Activated B cell treated with CpG ODN at 0.5 μM for 24 hours (primary cell): ENCODE results near the gene APBB1IP. TPM values are rescaled to one million over a fixed set of nuclear protein-coding genes. Genes with fewer than 3 reads are reported as not detected.
A peak's percentile ranks its signal among the peaks of the same experiment; 100 is the strongest.
"Not testable (repeated sequence)": the region's sequence is repeated elsewhere in the genome, so short reads cannot be mapped to it uniquely, and the experiment has no call there.

Source experiments
- ATAC-seq: fragments of 200-7000 bp; cut with Tn5 transposase; one replicate; pipeline ENCODE4 v1.10.0; 2021; ENCODE audit warnings: low read depth, mild to moderate bottlenecking, moderate library complexity
- CTCF ChIA-PET: fragments of 350-600 bp; sonication (Branson Sonifier 250); formaldehyde crosslinking; loops from one replicate; lab custom pipeline; 2021; ENCODE audit warnings: antibody characterized with exemption; lab: Charles Lee
- POLR2A ChIA-PET: fragments of 350-600 bp; sonication (Branson Sonifier 250); formaldehyde crosslinking; loops from one replicate; lab custom pipeline; 2021; ENCODE audit warnings: antibody characterized with exemption; lab: Charles Lee
- DNase-seq: peaks from one replicate; pipeline ENCODE4 v3.0.0; 2022
- H3K27ac Mint-ChIP-seq: one replicate; pipeline ENCODE4 v1.8.0; 2020; ENCODE audit warnings: mixed read lengths
- H3K27me3 Mint-ChIP-seq: one replicate; pipeline ENCODE4 v1.8.0; 2021; ENCODE audit warnings: mixed read lengths
- H3K36me3 Mint-ChIP-seq: one replicate; pipeline ENCODE4 v1.8.0; 2021; ENCODE audit warnings: low read depth, mixed read lengths
- H3K4me1 Mint-ChIP-seq: one replicate; pipeline ENCODE4 v1.8.0; 2021; ENCODE audit warnings: mixed read lengths
- H3K4me3 Mint-ChIP-seq: one replicate; pipeline ENCODE4 v1.8.0; 2020; ENCODE audit warnings: mild to moderate bottlenecking, mixed read lengths
- H3K9me3 Mint-ChIP-seq: one replicate; pipeline ENCODE4 v1.8.0; 2020; ENCODE audit warnings: mixed read lengths
- CTCF ChIP-seq: fragments of 200-600 bp; IDR thresholded peaks from one replicate; pipeline ENCODE4 v1.8.0; 2022; ENCODE audit warnings: antibody characterized with exemption, mild to moderate bottlenecking
- intact Hi-C: fragments of 100-400 bp; cut with micrococcal nuclease; formaldehyde crosslinking; loops from one replicate; pipeline ENCODE4 v1.15.1; 2024
- total RNA-seq: library from RNA; stranded (reverse); gene quantifications from 2 replicates; pipeline ENCODE4 v1.2.3, GENCODE V29; 2022

APBB1IP gene
- total RNA-seq, 1 donor from 2014 or later, result 85.5 TPM

GRCh38 chr10:26494018-26494417 is 55.9 kb downstream of the APBB1IP start:
- POLR2A ChIA-PET, result no interaction called here
- CTCF ChIA-PET, result interaction anchor here (0.5 to 0.9 kb wide), 2 partner anchors 10 to 100 kb away, joined by 3 read pairs; no protein-coding TSS in a partner anchor
- intact Hi-C loops, result no loop called here
- Mint-ChIP-seq H3K9me3 (peaks cover 2% of the 10 kb centered on the region), H3K27ac (no peak overlapping the region), H3K27me3 (no peaks in the 10 kb centered on the region), H3K4me1 (peaks cover 10% of the 10 kb centered on the region), H3K36me3 (peaks cover 66% of the 10 kb centered on the region), H3K4me3 (no peak overlapping the region)
- TF ChIP-seq CTCF, result no peak
- ATAC-seq, result peak; percentile 14
- no peak for DNase-seq

DNA sequence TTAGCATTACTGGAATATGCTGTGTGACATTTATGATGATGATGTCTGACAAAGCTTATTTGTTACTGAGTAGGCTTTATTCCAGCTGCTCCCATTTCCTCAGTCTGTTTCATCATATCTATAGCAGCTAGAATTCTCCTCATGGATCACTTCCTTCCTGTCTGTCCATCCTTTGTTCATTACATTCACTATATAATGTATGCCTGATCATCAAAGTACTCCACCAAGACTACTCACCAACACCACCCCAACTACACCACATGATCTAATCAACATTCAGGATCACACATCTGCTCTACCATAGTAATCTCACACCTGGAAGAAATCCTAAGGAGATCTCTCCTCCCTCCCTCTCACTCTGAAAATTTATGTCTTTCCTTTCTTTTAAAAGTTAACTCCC is 61.3 kb downstream of the APBB1IP start:
- POLR2A ChIA-PET, result no interaction called here
- H3K4me1 Mint-ChIP-seq, result no peaks in the 10 kb centered on the region
- no peak overlapping the region for H3K4me3 Mint-ChIP-seq

DNA sequence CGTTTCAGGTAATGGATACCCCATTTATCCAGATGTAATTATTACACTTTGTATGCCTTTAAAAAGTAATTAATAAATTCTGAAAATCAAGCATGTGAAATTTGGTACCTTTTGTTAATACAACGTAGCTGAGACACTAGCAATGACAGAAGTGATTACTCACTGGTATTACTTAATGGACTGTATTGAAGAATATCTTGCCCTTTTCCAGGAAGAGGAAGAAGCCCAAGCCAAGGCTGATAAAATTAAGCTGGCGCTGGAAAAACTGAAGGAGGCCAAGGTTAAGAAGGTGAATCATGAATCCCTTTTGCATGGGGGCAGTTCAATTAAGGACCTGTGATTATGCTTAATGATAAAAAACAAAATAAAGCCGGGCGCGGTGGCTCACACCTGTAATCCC is 64.8 kb downstream of the APBB1IP start:
- DNase-seq (no peak), ATAC-seq (no peak)
- ChIA-PET CTCF (interaction anchor here (0.7 to 3.2 kb wide), 6 partner anchors 22 to 168 kb away, joined by 3 to 22 read pairs (median 4); no protein-coding TSS in a partner anchor), POLR2A (interaction anchor here (1.0 kb wide), 1 partner anchor 64 kb away, joined by 3 read pairs; no protein-coding TSS in a partner anchor)
- Mint-ChIP-seq H3K4me3 (no peak overlapping the region), H3K27ac (no peak overlapping the region), H3K4me1 (peaks cover 11% of the 10 kb centered on the region), H3K27me3 (no peaks in the 10 kb centered on the region), H3K9me3 (no peaks in the 10 kb centered on the region), H3K36me3 (peaks cover 86% of the 10 kb centered on the region)
- intact Hi-C loops, result loop anchor here (5.0 kb wide), 1 partner anchor 39 kb away; no protein-coding TSS in a partner anchor
- TF ChIP-seq CTCF, result no peak

More for the DNA sequence above, 61.3 kb downstream of the APBB1IP start:
- intact Hi-C loops, result no loop called here
- peak overlapping the region; percentile 4 for H3K27ac Mint-ChIP-seq
- H3K27me3 Mint-ChIP-seq, result no peaks in the 10 kb centered on the region
- CTCF ChIA-PET, result no interaction called here
- no peak for TF ChIP-seq CTCF
- no peak for DNase-seq
- H3K36me3 Mint-ChIP-seq, result peaks cover 86% of the 10 kb centered on the region
- no peak for ATAC-seq
- no peaks in the 10 kb centered on the region for H3K9me3 Mint-ChIP-seq

- Mint-ChIP-seq H3K4me3 (no peak overlapping the region), H3K27me3 (no peaks in the 10 kb centered on the region), H3K36me3 (peaks cover 84% of the 10 kb centered on the region), H3K4me1 (peaks cover 11% of the 10 kb centered on the region), H3K27ac (peak overlapping the region; percentile 50), H3K9me3 (no peaks in the 10 kb centered on the region)
- no peak for DNase-seq
- ChIA-PET CTCF (interaction anchor here (0.7 to 3.2 kb wide), 12 partner anchors 9 to 168 kb away, joined by 3 to 22 read pairs (median 3); no protein-coding TSS in a partner anchor), POLR2A (interaction anchor here (0.6 to 1.0 kb wide), 2 partner anchors 62 to 65 kb away, joined by 3 to 4 read pairs; no protein-coding TSS in a partner anchor)
- ATAC-seq, result no peak
- intact Hi-C loops, result loop anchor here (1.0 to 5.0 kb wide), 2 partner anchors 38 to 169 kb away; no protein-coding TSS in a partner anchor
- TF ChIP-seq CTCF, result no peak
These were observed 65.8 kb downstream of the APBB1IP start for GRCh38 chr10:26503911-26504310.

DNA sequence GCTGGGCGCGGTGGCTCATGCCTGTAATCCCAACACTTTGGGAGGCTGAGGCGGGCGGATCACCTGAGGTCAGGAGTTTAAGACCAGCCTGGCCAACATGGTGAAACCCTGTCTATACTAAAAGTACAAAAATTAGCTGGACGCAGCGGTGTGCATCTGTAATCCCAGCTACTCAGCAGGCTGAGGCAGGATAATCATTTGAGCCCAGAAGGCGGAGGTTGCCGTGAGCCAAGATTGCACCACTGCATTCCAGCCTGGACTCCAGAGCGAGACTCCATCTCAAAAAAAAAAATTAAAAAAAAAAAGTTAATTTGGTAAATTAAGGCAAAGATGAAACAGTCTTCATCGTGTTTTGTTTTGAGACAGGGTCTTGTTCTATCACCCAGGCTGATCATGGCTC is 66.3 kb downstream of the APBB1IP start:
- not testable (repeated sequence) for H3K9me3 Mint-ChIP-seq, DNase-seq, H3K27ac Mint-ChIP-seq, H3K27me3 Mint-ChIP-seq, ATAC-seq, H3K4me3 Mint-ChIP-seq
- H3K4me1 Mint-ChIP-seq, result peaks cover 11% of the 10 kb centered on the region
- H3K36me3 Mint-ChIP-seq, result peaks cover 88% of the 10 kb centered on the region
- intact Hi-C loops, result loop anchor here (1.0 to 5.0 kb wide), 2 partner anchors 38 to 169 kb away; no protein-coding TSS in a partner anchor
- ChIA-PET POLR2A (interaction anchor here (0.6 kb wide), 1 partner anchor 62 kb away, joined by 4 read pairs; no protein-coding TSS in a partner anchor), CTCF (interaction anchor here (0.7 to 3.2 kb wide), 8 partner anchors 10 to 169 kb away, joined by 3 to 22 read pairs (median 4); no protein-coding TSS in a partner anchor)
